IMR-90 (cell line): ENCODE results near the gene ETFA. TPM values are rescaled to one million over a fixed set of nuclear protein-coding genes. Genes with fewer than 3 reads are reported as not detected.

ENCODE experiments used
- ATAC-seq: fragments of 200-7000 bp; cut with Tn5 transposase; 2 replicates; pipeline ENCODE4 v1.9.1; 2020; ENCODE audit warnings: low read depth, mild to moderate bottlenecking, moderate library complexity
- BruUV-seq: library from RNA; stranded (reverse); fragments of 400-500 nt; replicated peaks from 2 replicates; lab custom pipeline; 2021; lab: Mats Ljungman, UMichigan
- CTCF ChIA-PET: fragments of 300-600 bp; formaldehyde crosslinking; extraction: SDS; loops from one replicate; lab custom pipeline; 2021; ENCODE audit warnings: antibody characterized with exemption; lab: Yijun Ruan, JAX
- POLR2A ChIA-PET: fragments of 300-600 bp; sonication (Branson Sonifier 250); formaldehyde crosslinking; loops from one replicate; lab custom pipeline; 2022; ENCODE audit warnings: antibody characterized with exemption; ENCODE audit not compliant: unreplicated experiment; lab: Charles Lee
- DNase-seq: peaks from one replicate; pipeline ENCODE4 v3.0.0; 2013
- H2AFZ ChIP-seq: replicated peaks from 2 replicates; pipeline ENCODE3; 2013; ENCODE audit warnings: low read length, mild to moderate bottlenecking; ENCODE audit not compliant: poor library complexity
- H2AK5ac ChIP-seq: 2 replicates; pipeline ENCODE4 v1.6.1; 2013; ENCODE audit warnings: low read depth, low read length, inconsistent platforms
- H2AK9ac ChIP-seq: replicated peaks from 2 replicates; pipeline ENCODE3; 2013; ENCODE audit warnings: mild to moderate bottlenecking, low read depth, low read length, moderate library complexity; ENCODE audit not compliant: poor library complexity
- H2BK120ac ChIP-seq: 2 replicates; pipeline ENCODE4 v1.6.1; 2013; ENCODE audit warnings: low read depth, low read length, inconsistent platforms
- H2BK15ac ChIP-seq: 3 replicates; pipeline ENCODE4 v1.6.1; 2013; ENCODE audit warnings: low read depth, low read length, inconsistent platforms
- H2BK20ac ChIP-seq: 2 replicates; pipeline ENCODE4 v1.6.1; 2013; ENCODE audit warnings: low read depth, mild to moderate bottlenecking, inconsistent platforms, low read length, moderate library complexity
- H2BK5ac ChIP-seq: 2 replicates; pipeline ENCODE4 v1.6.1; 2013; ENCODE audit warnings: mild to moderate bottlenecking, low read depth, low read length, inconsistent platforms; ENCODE audit not compliant: poor library complexity, severe bottlenecking
- H3K14ac ChIP-seq: replicated peaks from 2 replicates; pipeline ENCODE4 v1.6.1; 2013; ENCODE audit warnings: low read depth, low read length, inconsistent platforms
- H3K18ac ChIP-seq: 2 replicates; pipeline ENCODE4 v1.6.1; 2013; ENCODE audit warnings: low read depth, low read length, control low read depth
- H3K23ac ChIP-seq: 2 replicates; pipeline ENCODE4 v1.6.1; 2013; ENCODE audit warnings: low read depth, low read length, inconsistent platforms
- H3K27ac ChIP-seq: 2 replicates; pipeline ENCODE4 v1.5.1; 2013; ENCODE audit warnings: mild to moderate bottlenecking, control low read depth, low read length; ENCODE audit not compliant: insufficient read depth
- H3K27me3 ChIP-seq: 2 replicates; pipeline ENCODE4 v1.6.1; 2013; ENCODE audit warnings: low read length; ENCODE audit not compliant: control insufficient read depth, insufficient read depth
- H3K36me3 ChIP-seq: 2 replicates; pipeline ENCODE4 v1.6.1; 2013; ENCODE audit warnings: low read length, mixed read lengths; ENCODE audit not compliant: control insufficient read depth, insufficient read depth
- H3K4ac ChIP-seq: 2 replicates; pipeline ENCODE4 v1.6.1; 2013; ENCODE audit warnings: low read depth, low read length, inconsistent platforms
- H3K4me1 ChIP-seq: 2 replicates; pipeline ENCODE4 v1.6.1; 2013; ENCODE audit warnings: low read length, mixed read lengths; ENCODE audit not compliant: control insufficient read depth, insufficient read depth
- H3K4me2 ChIP-seq: 2 replicates; pipeline ENCODE4 v1.6.1; 2013; ENCODE audit warnings: low read depth, mild to moderate bottlenecking, control low read depth, low read length, moderate library complexity
- H3K4me3 ChIP-seq: 2 replicates; pipeline ENCODE4 v1.5.1; 2013; ENCODE audit warnings: low read depth, mild to moderate bottlenecking, control low read depth, low read length, moderate library complexity; ENCODE audit not compliant: insufficient read depth
- H3K56ac ChIP-seq: 2 replicates; pipeline ENCODE4 v1.6.1; 2013; ENCODE audit warnings: low read length, inconsistent platforms; ENCODE audit not compliant: insufficient read depth; ENCODE audit errors: extremely low read depth
- H3K79me1 ChIP-seq, 2 experiments: 2 replicates each; pipeline ENCODE4 v1.6.1; 2013; ENCODE audit warnings: low read length in 2 of 2, inconsistent platforms in 1 of 2, low read depth in 1 of 2
- H3K9ac ChIP-seq: 2 replicates; pipeline ENCODE4 v1.6.1; 2013; ENCODE audit warnings: low read depth, low read length, control low read depth
- H3K9me1 ChIP-seq: 2 replicates; pipeline ENCODE4 v1.6.1; 2013; ENCODE audit warnings: low read length, inconsistent platforms; ENCODE audit not compliant: insufficient read depth
- H3K9me3 ChIP-seq: 2 replicates; pipeline ENCODE4 v1.6.1; 2013; ENCODE audit warnings: low read length; ENCODE audit not compliant: control insufficient read depth, insufficient read depth
- H4K20me1 ChIP-seq: 2 replicates; pipeline ENCODE4 v1.6.1; 2013; ENCODE audit warnings: low read length, inconsistent platforms; ENCODE audit not compliant: insufficient read depth
- H4K5ac ChIP-seq: 2 replicates; pipeline ENCODE4 v1.6.1; 2013; ENCODE audit warnings: mild to moderate bottlenecking, low read depth, low read length, control low read depth
- H4K8ac ChIP-seq, 2 experiments: 2 replicates each; pipeline ENCODE4 v1.6.1; 2013; ENCODE audit warnings: low read depth in 2 of 2, low read length in 2 of 2, control low read depth in 1 of 2, inconsistent platforms in 1 of 2
- H4K91ac ChIP-seq: 2 replicates; pipeline ENCODE4 v1.6.1; 2013; ENCODE audit warnings: low read depth, low read length, inconsistent platforms; ENCODE audit not compliant: insufficient read depth
- BHLHE40 ChIP-seq: fragments of 150-350 bp; IDR thresholded peaks from 2 replicates; pipeline ENCODE4 v1.6.1; 2016; ENCODE audit warnings: mild to moderate bottlenecking, low read depth, low read length
- CEBPB ChIP-seq: IDR thresholded peaks from 2 replicates; pipeline ENCODE4 v1.6.1; 2012; ENCODE audit warnings: low read depth, low read length, improper control_type of control experiment
- CHD1 ChIP-seq: IDR thresholded peaks from 2 replicates; pipeline ENCODE4 v1.6.1; 2012; ENCODE audit warnings: low read depth, low read length, improper control_type of control experiment
- CTCF ChIP-seq: conservative IDR thresholded peaks from 2 replicates; pipeline ENCODE4 v1.5.1; 2012; ENCODE audit warnings: mild to moderate bottlenecking, low read depth, low read length, improper control_type of control experiment
- ELK1 ChIP-seq: fragments of 150-350 bp; IDR thresholded peaks from 2 replicates; pipeline ENCODE4 v1.6.1; 2016; ENCODE audit warnings: low read depth, mild to moderate bottlenecking, low read length, moderate library complexity, borderline replicate concordance
- FOS ChIP-seq: fragments of 150-350 bp; IDR thresholded peaks from 2 replicates; pipeline ENCODE4 v1.6.1; 2016; ENCODE audit warnings: low read depth, low read length
- MAFK ChIP-seq: IDR thresholded peaks from 2 replicates; pipeline ENCODE4 v1.6.1; 2012; ENCODE audit warnings: low read depth, low read length, improper control_type of control experiment
- MAZ ChIP-seq: IDR thresholded peaks from 2 replicates; pipeline ENCODE4 v1.6.1; 2012; ENCODE audit warnings: low read depth, mild to moderate bottlenecking, low read length, improper control_type of control experiment, moderate library complexity, borderline replicate concordance
- MXI1 ChIP-seq: IDR thresholded peaks from 2 replicates; pipeline ENCODE4 v1.6.1; 2012; ENCODE audit warnings: low read depth, mild to moderate bottlenecking, low read length, moderate library complexity, borderline replicate concordance
- NFE2L2 ChIP-seq: fragments of 150-350 bp; IDR thresholded peaks from 2 replicates; pipeline ENCODE4 v1.6.1; 2016; ENCODE audit warnings: low read depth, mild to moderate bottlenecking, low read length
- POLR2A ChIP-seq: IDR thresholded peaks from 2 replicates; pipeline ENCODE4 v1.6.1; 2012; ENCODE audit warnings: mild to moderate bottlenecking, low read depth, low read length
- RAD21 ChIP-seq: IDR thresholded peaks from 2 replicates; pipeline ENCODE4 v1.6.1; 2012; ENCODE audit warnings: low read length, improper control_type of control experiment
- RCOR1 ChIP-seq: IDR thresholded peaks from 2 replicates; pipeline ENCODE4 v1.6.1; 2012; ENCODE audit warnings: mild to moderate bottlenecking, low read length, improper control_type of control experiment; ENCODE audit not compliant: insufficient replicate concordance
- RFX5 ChIP-seq: IDR thresholded peaks from 2 replicates; pipeline ENCODE4 v1.8.0; 2012; ENCODE audit warnings: low read depth, mild to moderate bottlenecking, low read length, moderate library complexity
- SMC3 ChIP-seq: fragments of 150-350 bp; IDR thresholded peaks from 2 replicates; pipeline ENCODE4 v1.6.1; 2016; ENCODE audit warnings: low read depth, mild to moderate bottlenecking, antibody characterized with exemption, low read length, moderate library complexity
- USF2 ChIP-seq: fragments of 150-350 bp; IDR thresholded peaks from 2 replicates; pipeline ENCODE4 v1.6.1; 2017; ENCODE audit warnings: mild to moderate bottlenecking, antibody characterized with exemption, low read length, low read depth
- WGBS, 2 experiments: methylation state at CpG; one replicate each; pipeline versions ENCODE4 v1.1.5 to v1.1.7; 2013; ENCODE audit warnings: missing lambda C conversion rate in 2 of 2; ENCODE audit not compliant: insufficient read length in 1 of 2; ENCODE audit errors: extremely low coverage in 2 of 2; 5-methylcytosine and 5-hydroxymethylcytosine counted together
- dilution Hi-C: fragments of 300-500 bp; cut with HindIII; formaldehyde crosslinking; loops from one replicate; pipeline ENCODE4 v1.14.3; 2018; ENCODE audit warnings: low sequenced_read_pairs; ENCODE audit not compliant: unreplicated experiment
- in situ Hi-C: fragments of 300-500 bp; cut with MboI; formaldehyde crosslinking; loops from 3 replicates; pipeline ENCODE4 v1.14.3; 2019; ENCODE audit warnings: low sequenced_read_pairs, inconsistent platforms, mixed read lengths
- intact Hi-C: fragments of 100-400 bp; cut with micrococcal nuclease; formaldehyde crosslinking; loops from 2 replicates; pipeline ENCODE4 v1.10.0; 2022
- polyA plus RNA-seq, 3 experiments: library from polyadenylated mRNA; depleted of rRNA; stranded (reverse); fragments of >200 nt; gene quantifications; 2 replicates each; pipeline ENCODE4 v1.2.3, GENCODE V29; 2012; ENCODE audit warnings: low replicate concordance in 1 of 3
- total RNA-seq: library from RNA; depleted of rRNA; stranded (reverse); fragments of >200 nt; gene quantifications from 2 replicates; pipeline ENCODE4 v1.2.3, GENCODE V29; 2012

Gene ETFA
- total and polyA plus RNA-seq, 2 of the 4 experiments (the other 2 are of a cell fraction): 115 to 172 TPM

GRCh38 chr15:76258460-76258859 lies 52.8 kb downstream of the ETFA start:
- no peak overlapping the region for H4K91ac ChIP-seq
- no peak overlapping the region for H2AK5ac ChIP-seq
- in situ Hi-C loops (no loop called here), intact Hi-C loops (no loop called here), dilution Hi-C loops (no loop called here)
- no peak overlapping the region for H2BK20ac ChIP-seq
- peaks cover 4% of the 10 kb centered on the region for H3K9me1 ChIP-seq
- POLR2A ChIA-PET: no interaction called here
- H3K9ac ChIP-seq: no peak overlapping the region
- H3K14ac ChIP-seq: no peak overlapping the region
- TF ChIP-seq MXI1 (no peak), MAFK (no peak), MAZ (no peak), CEBPB (no peak), ELK1 (no peak), FOS (no peak), CTCF (no peak), BHLHE40 (no peak), NFE2L2 (no peak), POLR2A (no peak), RAD21 (no peak), RCOR1 (no peak), USF2 (no peak), CHD1 (no peak), RFX5 (no peak), SMC3 (no peak)
- H2BK120ac ChIP-seq: no peak overlapping the region
- no peak overlapping the region for H2AK9ac ChIP-seq
- no peak overlapping the region for H3K23ac ChIP-seq
- H3K4ac ChIP-seq: no peak overlapping the region
- BruUV-seq: no TSS peak
- H3K4me3 ChIP-seq: no peak overlapping the region
- no peak overlapping the region for H2AFZ ChIP-seq
- H3K56ac ChIP-seq: no peak overlapping the region
- peaks cover 9% of the 10 kb centered on the region for H3K9me3 ChIP-seq
- CTCF ChIA-PET: no interaction called here
- DNase-seq (no peak), ATAC-seq (no peak)
- H4K20me1 ChIP-seq: no peaks in the 10 kb centered on the region; the same call in 1 of the 2 replicates
- H2BK15ac ChIP-seq: no peak overlapping the region
- H3K4me1 ChIP-seq: no peaks in the 10 kb centered on the region
- peaks cover 0 to 24% of the 10 kb centered on the region in 2 experiments; a peak in 2 of 4 replicates for H3K79me1 ChIP-seq
- WGBS, 2 experiments: 80% methylated on average over 1 of the region's 3 CpGs; no CpG with 5 or more reads in 1 of the 2 experiments
- H3K27me3 ChIP-seq: no peaks in the 10 kb centered on the region
- H2BK5ac ChIP-seq: no peak overlapping the region
- H3K36me3 ChIP-seq: peaks cover 42% of the 10 kb centered on the region
- H4K5ac ChIP-seq: no peak overlapping the region
- no peak overlapping the region for H3K18ac ChIP-seq
- H4K8ac ChIP-seq: no peak overlapping the region
- no peak overlapping the region for H3K4me2 ChIP-seq
- H3K27ac ChIP-seq: no peak overlapping the region
